ENCODE measurements around the gene PACSIN3.
A peak's percentile ranks its signal among the peaks of the same experiment; 100 is the strongest.

The PACSIN3 gene

DNA sequence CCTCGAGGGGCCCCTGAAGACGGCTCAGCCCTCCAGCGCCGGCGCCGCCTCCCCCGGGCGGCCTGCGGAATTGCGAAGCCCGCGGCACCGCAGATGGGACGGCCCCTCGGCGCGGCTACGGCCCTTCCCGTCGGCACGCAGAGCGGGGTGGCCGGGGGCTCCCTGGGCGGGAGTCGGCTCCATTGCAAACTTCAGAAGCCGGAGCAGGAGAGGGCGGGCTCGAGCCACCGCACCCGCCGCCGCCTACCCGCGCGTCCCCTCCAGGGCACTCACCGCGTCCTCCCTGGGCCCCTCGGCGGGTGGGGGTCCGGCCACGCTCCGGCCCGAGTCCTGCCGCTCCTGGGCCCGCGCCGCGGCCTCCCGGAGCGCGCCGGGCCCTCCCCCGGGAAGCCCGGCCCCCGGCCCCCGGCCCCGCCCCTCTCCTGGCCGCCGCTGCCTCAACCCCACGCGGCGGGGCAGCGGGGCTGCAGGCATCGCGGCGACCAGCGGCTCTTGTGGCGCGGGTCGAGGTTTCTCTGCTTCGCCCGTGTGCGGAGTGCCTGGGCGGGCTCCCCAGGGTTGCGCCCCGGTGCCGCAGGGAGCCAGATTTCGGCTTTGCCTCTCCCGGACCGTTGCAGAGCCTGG, at the start of gene PACSIN3:
TSS of gene PACSIN3 (minus strand) at position 359 of the 624 bp plus-strand sequence. CDS start 3,707 bp downstream, outside the sequence.
- TF ChIP-seq CTCF (IDR thresholded peaks at IDR 0.05; ENCODE audit: low read depth, low read length, missing control alignments) = no peak
- no peak for DNase-seq (ENCODE audit: extremely low read depth, low read depth)
- peak within 1 kb of the TSS; percentile 81 for H3K4me3 ChIP-seq (replicated peaks; ENCODE audit: low read depth, low read length)

DNA sequence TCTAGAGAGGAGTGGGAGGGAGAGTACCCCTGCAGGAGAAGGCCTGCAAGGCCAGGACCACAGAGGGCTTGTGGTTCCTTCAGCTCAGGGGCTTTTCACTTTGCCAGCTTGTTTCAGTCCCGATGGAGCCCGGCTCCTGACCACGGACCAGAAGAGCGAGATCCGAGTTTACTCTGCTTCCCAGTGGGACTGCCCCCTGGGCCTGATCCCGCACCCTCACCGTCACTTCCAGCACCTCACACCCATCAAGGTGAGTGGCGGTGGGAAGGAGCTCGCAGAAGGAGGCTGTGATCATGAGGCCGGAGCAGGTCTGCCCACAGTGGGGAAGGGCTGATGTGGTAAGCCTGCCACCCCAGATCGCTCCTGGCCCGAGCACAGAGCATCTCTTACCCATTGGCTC, 48.9 kb upstream of the PACSIN3 start:
- no peak for TF ChIP-seq CTCF (IDR thresholded peaks at IDR 0.05; ENCODE audit: low read depth, low read length, missing control alignments)
- no peak overlapping the region for H3K4me3 ChIP-seq (replicated peaks; ENCODE audit: low read depth, low read length)
- no peak for DNase-seq (ENCODE audit: extremely low read depth, low read depth)

DNA sequence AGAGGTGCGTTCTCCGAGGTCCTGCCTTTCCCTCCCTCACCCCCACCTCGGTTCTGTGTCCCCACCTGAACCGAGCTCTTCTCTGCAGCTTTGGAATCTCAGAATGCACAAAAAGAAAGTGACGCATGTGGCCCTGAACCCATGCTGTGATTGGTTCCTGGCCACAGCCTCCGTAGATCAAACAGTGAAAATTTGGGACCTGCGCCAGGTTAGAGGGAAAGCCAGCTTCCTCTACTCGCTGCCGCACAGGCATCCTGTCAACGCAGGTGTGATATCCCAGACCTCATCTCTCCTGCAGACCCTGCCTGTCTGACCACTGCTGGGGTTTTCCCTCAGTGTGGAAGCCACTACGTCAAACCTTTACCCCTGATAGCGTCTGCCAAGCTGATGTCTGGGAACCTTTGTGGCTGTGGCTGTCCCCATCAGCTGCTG, 48.5 kb upstream of the PACSIN3 start:
- TF ChIP-seq CTCF (IDR thresholded peaks at IDR 0.05; ENCODE audit: low read depth, low read length, missing control alignments) = no peak
- no peak for DNase-seq (ENCODE audit: extremely low read depth, low read depth)
- H3K4me3 ChIP-seq (replicated peaks; ENCODE audit: low read depth, low read length) = no peak overlapping the region

- no peak overlapping the region for H3K4me3 ChIP-seq (replicated peaks; ENCODE audit: low read depth, low read length)
- DNase-seq (ENCODE audit: extremely low read depth, low read depth) = no peak
- peak; percentile 27 for TF ChIP-seq CTCF (IDR thresholded peaks at IDR 0.05; ENCODE audit: low read depth, low read length, missing control alignments)
Measured at GRCh38 chr11:47233989-47234668, 47.9 kb upstream of the PACSIN3 start.

DNA sequence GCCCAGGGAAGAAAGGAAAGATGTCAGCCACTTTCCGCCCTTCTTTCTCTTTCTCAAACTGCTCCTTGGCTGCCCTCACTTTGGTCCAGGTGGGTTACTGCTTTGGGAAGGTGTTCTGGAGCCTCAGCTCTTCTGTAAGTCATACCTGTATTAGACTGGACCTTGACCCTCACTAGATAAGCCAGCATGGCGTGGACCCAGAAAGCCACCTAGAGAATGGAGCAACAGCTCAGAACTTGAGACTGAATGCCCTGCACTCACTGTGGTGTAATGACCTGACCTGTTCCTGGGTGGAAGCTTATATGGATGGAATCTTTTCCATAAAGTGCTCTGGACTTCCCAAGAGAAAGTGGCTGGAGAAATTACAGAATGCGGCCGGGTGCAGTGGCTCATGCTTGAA, 46.8 kb upstream of the PACSIN3 start:
- no peak for TF ChIP-seq CTCF (IDR thresholded peaks at IDR 0.05; ENCODE audit: low read depth, low read length, missing control alignments)
- no peak for DNase-seq (ENCODE audit: extremely low read depth, low read depth)
- no peak overlapping the region for H3K4me3 ChIP-seq (replicated peaks; ENCODE audit: low read depth, low read length)

GRCh38 chr11:47229161-47229560, 42.9 kb upstream of the PACSIN3 start:
- no peak for TF ChIP-seq CTCF (IDR thresholded peaks at IDR 0.05; ENCODE audit: low read depth, low read length, missing control alignments)

More at GRCh38 chr11:47229161-47229560, 42.9 kb upstream of the PACSIN3 start:
- DNase-seq (ENCODE audit: extremely low read depth, low read depth) = no peak
- no peak overlapping the region for H3K4me3 ChIP-seq (replicated peaks; ENCODE audit: low read depth, low read length)

Measured in HFF-Myc (cell line).